AG08396 (cell line): Measurements from ENCODE around the gene POLL.
"Not testable (repeated sequence)": the region's sequence is repeated elsewhere in the genome, so short reads cannot be mapped to it uniquely, and the experiment has no call there.

ENCODE experiments used
- DNase-seq: peaks from one replicate; pipeline ENCODE4 v3.0.0; 2012; ENCODE audit warnings: low spot score, mixed read lengths

The POLL gene

GRCh38 chr10:101611096-101611905 lies 23.2 kb upstream of the POLL start:
- no peak for DNase-seq

- no peak for DNase-seq
Observed at GRCh38 chr10:101609481-101609880, 21.4 kb upstream of the POLL start.

GRCh38 chr10:101607124-101607523 lies 19.1 kb upstream of the POLL start:
- no peak for DNase-seq

GRCh38 chr10:101602761-101603398 lies 14.8 kb upstream of the POLL start:
- peak; percentile 86 for DNase-seq

GRCh38 chr10:101601541-101601940 lies 13.5 kb upstream of the POLL start:
- no peak for DNase-seq

GRCh38 chr10:101597091-101597900 lies 9.2 kb upstream of the POLL start:
- no peak for DNase-seq

GRCh38 chr10:101595591-101596433 lies 7.8 kb upstream of the POLL start:
- no peak for DNase-seq

- not testable (repeated sequence) for DNase-seq
Observed at GRCh38 chr10:101593331-101593730, 5.3 kb upstream of the POLL start.

- peak; percentile 67 for DNase-seq
Observed at GRCh38 chr10:101588879-101589278, 822 bp upstream of the POLL start.

- DNase-seq = no peak
Observed at GRCh38 chr10:101585841-101586240, 2.2 kb downstream of the POLL start.

GRCh38 chr10:101580486-101581399 lies 7.3 kb downstream of the POLL start:
- no peak for DNase-seq

- no peak for DNase-seq
Observed at GRCh38 chr10:101579516-101579870, 8.6 kb downstream of the POLL start.

- DNase-seq = no peak
Observed at GRCh38 chr10:101578803-101579515, 9.1 kb downstream of the POLL start.

- DNase-seq = no peak
Observed at GRCh38 chr10:101578192-101578591, 9.9 kb downstream of the POLL start.

GRCh38 chr10:101577121-101577871 lies 10.8 kb downstream of the POLL start:
- no peak for DNase-seq

GRCh38 chr10:101576211-101576863 lies 11.7 kb downstream of the POLL start:
- no peak for DNase-seq

- no peak for DNase-seq
Observed at GRCh38 chr10:101575580-101576210, 12.4 kb downstream of the POLL start.

GRCh38 chr10:101575091-101575490 lies 13.0 kb downstream of the POLL start:
- DNase-seq = no peak
